RKO (cell line): Measurements from ENCODE around the gene TGIF2.

ENCODE experiments used
- DNase-seq: peaks from one replicate; pipeline ENCODE4 v3.0.0-alpha.2; 2016; ENCODE audit warnings: low spot score

TGIF2 gene

GRCh38 chr20:36579996-36580545, 6.7 kb downstream of the TGIF2 start:
- DNase-seq: peak; percentile 24

DNA sequence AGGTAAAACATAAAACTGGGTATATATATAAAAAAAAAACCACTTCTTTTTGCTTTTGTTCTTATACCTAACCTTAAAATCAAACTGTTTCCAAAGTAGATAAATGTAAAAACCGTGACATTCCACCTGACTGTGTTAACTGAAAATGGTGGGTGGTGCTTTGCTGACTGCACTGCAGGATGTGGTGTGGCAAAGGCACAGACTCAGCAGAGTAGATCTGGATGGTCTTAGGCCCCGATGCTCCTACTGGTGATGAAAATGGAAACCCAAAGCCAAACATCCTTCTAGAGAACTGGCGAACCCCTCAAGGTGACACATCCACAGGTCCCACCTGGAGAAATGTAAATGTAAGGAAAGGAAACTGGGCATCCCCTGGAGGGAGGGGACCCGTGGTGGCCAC, 8.9 kb downstream of the TGIF2 start:
- DNase-seq: no peak

- no peak for DNase-seq
These were observed 9.4 kb downstream of the TGIF2 start for GRCh38 chr20:36582821-36583220.

DNA sequence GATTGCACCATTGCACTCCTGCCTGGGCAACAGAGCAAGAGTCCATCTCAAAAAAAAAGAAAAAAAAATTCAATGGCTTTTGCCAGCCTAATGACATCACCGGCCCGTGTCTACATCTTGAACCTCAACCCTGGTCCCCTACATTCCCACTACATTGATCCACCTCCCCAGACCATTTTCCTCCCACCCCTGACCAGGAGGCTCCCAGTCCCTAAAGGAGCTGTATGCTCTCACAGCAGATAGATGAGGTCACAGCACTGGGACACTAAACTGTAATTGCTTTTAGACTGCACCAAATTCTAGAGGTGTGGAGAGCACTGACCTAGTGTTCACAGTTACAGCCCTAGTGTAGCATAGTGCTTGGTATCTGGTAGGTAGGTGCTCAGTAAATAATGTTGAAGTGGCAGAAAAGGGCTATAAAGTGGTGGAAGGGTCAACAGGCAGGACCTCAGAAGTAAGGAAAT, 10.7 kb downstream of the TGIF2 start:
- no peak for DNase-seq

DNA sequence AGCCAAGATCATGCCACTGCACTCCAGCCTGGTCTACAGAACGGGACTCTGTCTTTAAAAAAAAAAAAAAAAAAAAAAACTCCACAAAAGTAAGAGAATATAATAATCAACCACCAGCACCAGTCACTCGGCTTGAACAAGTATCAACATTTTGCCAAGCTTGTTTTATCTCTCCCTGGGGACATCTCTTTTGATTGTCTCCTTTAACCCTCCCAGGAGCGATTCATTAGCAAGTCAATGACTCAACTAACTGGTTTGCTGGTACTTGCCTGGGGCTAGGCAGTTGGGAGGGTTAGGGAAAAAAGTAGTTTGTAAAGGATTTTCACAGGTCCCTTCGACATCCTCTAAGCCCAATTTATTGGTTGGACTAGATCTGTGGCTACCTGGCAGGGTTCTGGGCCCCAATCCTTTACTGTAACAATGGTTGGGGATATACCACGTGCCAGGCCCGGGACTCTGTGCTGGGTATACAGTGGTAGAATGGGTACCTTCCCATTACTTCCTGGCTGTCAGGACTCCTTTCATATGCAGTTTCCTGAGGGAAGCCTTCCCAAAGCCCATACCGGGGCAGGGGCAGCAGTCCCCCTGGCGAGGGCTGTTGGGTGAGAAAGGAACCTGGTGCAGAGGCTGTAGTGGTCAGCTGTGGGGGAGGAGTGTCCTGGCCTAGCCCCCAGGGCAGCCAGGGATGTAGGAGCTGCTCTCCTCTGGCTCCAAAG, 12.2 kb downstream of the TGIF2 start:
- DNase-seq: peak; percentile 30

- no peak for DNase-seq
These were observed 14.1 kb downstream of the TGIF2 start for GRCh38 chr20:36587388-36588070.

DNA sequence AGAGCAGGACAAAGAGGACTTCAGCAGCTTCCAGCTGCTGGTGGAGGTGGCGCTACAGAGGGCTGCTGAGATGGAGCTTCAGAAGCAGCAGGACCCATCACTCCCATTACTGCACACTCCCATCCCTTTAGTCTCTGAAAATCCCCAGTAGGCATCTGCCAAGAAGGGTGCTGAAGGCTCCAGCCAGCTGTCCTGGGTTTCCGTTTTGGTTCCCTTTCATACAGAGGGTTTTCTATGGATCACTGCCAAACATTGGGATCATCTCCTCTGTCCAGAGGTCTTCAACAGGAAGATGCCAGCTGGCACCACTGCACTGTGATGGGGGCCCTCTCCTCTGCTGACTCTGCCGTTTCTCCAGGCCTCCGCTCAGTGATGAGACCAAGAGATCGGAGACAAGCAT, 17.9 kb downstream of the TGIF2 start:
- no peak for DNase-seq

- DNase-seq: peak; percentile 65
These were observed 18.7 kb downstream of the TGIF2 start for GRCh38 chr20:36591854-36592641.

DNA sequence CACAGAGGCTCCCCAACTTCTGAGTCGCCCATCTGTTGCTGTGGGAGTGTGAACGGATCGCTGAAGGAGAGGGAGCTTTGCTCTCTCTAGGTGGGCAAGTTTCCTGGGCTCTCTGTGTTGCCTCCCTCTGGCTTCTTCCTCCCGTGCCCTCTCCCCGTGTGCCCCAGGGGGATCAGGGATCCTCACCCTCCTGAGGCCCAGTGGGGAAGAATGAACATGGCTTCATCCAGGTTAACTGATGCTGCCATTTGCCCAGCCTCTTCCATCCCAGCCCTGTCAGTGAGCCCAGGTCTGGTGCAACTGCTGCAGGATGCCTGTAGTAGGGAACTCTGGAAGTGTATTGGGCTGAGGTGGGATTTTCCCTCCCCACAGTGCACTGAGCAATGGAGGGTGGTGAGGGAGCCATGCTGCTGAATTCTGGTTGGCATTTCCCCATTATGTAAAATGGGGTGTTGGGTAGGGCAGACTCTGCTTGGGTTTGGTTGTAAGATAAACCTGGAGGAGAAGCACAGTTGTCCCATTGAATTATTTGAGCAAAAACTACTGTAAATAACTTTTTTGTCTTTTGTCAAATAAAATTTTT, 20.0 kb downstream of the TGIF2 start:
- no peak for DNase-seq

GRCh38 chr20:36599912-36600345, 26.5 kb downstream of the TGIF2 start:
- DNase-seq: no peak

GRCh38 chr20:36601540-36601939, 28.1 kb downstream of the TGIF2 start:
- DNase-seq: no peak

DNA sequence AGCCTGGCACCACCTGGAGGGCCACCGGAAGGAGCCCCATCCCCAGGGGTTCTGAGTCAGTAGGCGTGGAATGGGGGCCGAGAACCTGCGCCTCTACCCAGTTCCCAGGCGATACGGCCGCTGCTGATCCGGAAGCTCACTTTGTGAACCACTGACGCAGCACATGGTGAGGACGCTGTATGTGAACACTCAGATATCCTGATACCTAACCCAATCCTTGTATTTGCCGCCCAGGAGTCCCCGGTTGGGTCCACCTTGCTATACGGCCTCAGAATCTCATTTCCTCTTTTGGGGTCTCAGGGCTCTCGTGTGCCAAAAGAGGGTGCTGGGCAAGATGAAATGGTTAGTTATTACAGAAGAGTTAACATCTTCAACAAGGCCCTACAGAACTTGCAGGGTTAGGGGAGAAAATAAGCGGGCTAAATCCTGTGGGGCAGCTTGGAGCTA, 31.6 kb downstream of the TGIF2 start:
- no peak for DNase-seq

DNA sequence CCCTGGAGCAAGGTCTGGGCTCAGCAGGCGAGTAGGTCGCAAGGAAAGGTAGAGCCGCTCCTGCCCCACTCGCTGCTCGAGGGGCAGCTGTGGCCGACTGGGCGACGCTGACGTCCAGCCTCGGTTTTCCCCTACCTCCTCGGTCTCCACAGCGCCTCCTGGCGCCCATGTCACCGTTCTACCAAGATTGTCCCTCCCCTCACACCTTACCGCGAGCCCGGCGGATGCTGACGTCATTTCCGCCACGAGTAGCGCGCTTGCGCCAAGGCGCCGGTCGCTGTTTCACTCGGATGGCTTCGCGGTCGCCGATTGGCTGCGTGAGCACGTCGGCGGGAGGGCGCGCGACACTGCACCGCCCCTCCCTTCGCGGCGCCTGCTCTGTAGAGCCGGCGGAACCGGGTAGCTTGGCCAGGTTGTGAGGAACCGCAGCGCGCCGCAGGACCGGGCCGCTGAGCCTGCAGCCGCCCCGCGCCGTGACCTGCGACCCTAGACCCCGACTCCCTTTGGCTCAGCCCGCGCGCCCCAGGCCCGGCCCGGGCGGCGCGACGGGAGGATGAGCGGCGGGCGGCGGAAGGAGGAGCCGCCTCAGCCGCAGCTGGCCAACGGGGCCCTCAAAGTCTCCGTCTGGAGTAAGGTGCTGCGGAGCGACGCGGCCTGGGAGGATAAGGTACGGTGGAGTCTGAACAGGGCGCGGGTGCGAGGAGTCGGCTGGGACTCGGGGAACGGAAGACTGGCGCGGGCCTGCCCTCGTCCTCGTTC, 32.2 kb downstream of the TGIF2 start, which contains the start of gene RAB5IF:
RAB5IF (plus strand) TSS at position 381 of the 759 bp plus-strand sequence; CDS start at position 554, 173 bp downstream.
- DNase-seq: peak; percentile 99

DNA sequence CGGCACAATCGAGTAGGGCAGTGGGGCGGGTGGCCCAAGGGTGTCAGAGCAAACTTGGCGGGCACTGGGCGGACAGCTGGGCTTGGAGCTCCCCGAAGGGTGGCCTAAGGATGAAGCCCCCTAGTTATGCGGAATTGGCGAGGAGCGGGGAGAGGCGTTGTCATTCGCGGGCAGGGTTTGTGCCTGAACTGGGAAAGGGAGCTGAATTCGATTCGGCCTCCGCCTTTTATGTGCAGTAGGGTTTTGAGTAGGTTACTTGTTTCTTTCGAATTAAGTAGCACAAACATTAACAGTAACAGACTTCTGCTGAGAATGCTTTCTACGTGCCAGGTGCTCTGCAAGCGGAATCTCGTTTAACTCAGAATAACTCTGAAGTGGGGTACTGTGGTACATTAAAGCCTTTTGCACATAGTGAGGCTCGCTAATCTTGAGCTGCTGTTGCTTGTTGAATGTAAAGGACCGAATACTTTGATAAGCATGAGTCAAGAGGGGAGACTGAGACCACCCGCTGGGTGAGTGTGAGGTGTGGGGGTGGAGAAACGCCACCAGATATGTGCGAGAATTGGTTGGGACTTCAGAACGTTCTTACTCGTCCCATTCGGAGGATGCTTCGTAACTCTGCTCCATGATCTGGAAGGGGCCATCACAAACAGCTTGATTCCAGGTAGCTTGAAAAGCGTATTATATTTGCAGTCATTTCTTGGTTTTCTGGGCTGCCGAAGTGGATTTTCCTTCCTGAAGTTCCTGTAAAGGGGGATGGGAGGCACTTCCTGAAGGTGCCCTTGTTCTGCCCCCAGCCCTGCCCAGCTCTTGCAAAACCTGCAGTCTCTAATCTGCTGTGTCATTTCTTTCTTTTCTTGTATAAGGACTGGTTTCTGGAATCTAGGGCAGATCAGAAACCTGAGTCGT, 33.0 kb downstream of the TGIF2 start:
- DNase-seq: peak; percentile 63

GRCh38 chr20:36607586-36608387, 34.4 kb downstream of the TGIF2 start:
- peak; percentile 35 for DNase-seq

DNA sequence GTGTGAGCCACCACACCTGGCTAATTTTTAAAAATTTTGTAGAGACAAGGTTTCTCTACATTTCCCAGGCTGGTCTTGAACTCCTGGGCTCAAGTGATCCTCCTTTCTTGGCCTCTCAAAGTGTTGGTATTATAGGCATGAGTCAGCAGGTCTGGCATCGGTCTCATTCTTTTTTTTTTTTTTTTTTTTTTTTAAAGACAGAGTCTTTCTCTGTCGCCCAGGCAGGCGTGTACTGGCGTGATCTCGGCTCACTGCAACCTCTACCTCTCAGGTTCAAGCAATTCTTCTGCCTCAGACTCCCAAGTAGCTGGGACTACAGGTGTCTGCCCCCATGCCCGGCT, 35.0 kb downstream of the TGIF2 start:
- DNase-seq: peak; percentile 47

DNA sequence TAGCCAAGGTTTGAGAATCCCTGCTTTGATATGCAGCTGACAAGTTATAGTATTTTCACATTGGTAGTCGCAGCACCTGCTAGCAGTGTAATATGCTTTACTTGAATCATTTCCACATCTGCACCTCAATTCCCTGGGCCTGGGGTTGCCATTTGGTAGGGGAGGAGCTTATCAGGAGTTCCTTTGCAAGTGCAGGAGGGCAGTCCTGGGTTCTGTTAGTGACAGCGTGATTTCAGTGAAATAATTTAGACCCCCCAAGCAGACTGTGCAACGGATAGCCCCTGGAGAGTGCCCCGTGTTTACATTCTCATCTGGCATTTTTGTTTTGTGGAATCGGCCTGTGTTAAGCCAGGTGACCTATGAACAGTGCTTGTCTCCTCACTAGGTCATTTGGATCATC, 38.2 kb downstream of the TGIF2 start:
- DNase-seq: no peak

DNA sequence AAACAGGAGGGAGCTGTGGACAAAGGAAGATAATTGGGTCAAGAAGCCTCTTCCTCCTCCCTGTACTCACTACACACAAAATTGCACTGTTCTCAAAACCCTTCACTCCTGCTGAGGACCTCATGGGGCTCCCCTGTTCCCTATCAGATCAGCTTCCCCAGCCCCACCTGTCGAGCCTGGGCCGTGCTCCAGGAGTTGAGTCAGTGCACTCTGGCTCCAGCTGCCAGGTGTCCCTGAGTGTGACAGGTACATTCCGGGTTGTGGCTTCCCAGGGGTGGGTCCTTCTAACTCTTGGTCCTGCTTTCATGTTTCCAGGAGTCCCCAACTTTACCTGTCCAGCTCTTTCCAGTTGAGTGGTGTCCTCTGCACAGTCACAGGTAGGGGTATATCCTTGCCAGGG, 40.6 kb downstream of the TGIF2 start:
- no peak for DNase-seq
